Activated CD4-positive, CD25-positive, alpha-beta regulatory T cell treated with anti-CD3 and anti-CD28 coated beads, Interleukin-2, amount 50 U/mL, for 72 hours (primary cell): ENCODE results near the gene CYB5R2.
"Not testable (repeated sequence)": the region's sequence is repeated elsewhere in the genome, so short reads cannot be mapped to it uniquely, and the experiment has no call there.

Source experiments
- DNase-seq: peaks from one replicate; pipeline ENCODE4 v3.0.0; 2021

CYB5R2 gene

DNA sequence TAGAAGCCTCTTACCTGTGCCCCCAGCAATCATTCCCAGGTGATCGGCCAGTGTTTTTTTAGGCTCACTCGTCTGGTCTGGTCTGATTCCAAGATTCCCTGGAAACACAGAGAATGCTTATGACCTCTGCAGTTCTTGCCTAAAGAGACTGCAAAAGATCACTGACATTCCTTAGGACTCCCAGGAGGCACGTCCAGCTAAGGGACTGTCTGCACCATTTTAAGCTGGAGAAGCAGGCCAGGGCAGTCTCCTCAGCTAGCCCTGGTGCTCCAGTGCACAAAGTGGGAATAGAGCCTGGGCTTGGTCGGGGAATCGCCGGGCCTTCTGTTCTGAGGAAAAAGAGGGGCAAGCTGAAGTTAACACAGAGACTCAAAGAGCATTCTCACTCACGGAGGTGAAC, 4.8 kb downstream of the CYB5R2 start:
- no peak for DNase-seq

DNA sequence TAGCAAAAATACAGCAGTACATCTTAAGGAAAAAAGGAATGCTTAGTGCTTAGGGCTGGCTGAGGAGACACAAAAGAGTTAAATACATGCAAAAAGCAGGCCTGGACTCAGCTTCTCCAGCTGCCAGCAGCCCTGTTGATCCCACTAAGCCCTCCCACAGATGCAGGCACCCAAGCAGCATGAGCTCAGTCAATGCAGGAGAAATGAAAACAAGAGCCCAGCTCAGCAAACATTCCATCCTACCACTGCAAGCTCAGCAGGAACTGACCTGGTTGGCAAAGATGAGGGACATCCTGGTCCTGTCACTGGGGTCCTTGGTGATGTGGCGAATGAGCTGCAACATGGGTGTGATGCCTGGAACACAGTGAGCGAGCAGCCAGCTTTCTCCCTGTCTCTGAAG, 5.8 kb downstream of the CYB5R2 start:
- no peak for DNase-seq

- no peak for DNase-seq
Observed at GRCh38 chr11:7666292-7666866, 6.9 kb downstream of the CYB5R2 start.

GRCh38 chr11:7665473-7666291, 7.6 kb downstream of the CYB5R2 start:
- peak; percentile 78 for DNase-seq

GRCh38 chr11:7664867-7665266, 8.4 kb downstream of the CYB5R2 start:
- no peak for DNase-seq

- not testable (repeated sequence) for DNase-seq
Observed at GRCh38 chr11:7663531-7663930, 9.8 kb downstream of the CYB5R2 start.

DNA sequence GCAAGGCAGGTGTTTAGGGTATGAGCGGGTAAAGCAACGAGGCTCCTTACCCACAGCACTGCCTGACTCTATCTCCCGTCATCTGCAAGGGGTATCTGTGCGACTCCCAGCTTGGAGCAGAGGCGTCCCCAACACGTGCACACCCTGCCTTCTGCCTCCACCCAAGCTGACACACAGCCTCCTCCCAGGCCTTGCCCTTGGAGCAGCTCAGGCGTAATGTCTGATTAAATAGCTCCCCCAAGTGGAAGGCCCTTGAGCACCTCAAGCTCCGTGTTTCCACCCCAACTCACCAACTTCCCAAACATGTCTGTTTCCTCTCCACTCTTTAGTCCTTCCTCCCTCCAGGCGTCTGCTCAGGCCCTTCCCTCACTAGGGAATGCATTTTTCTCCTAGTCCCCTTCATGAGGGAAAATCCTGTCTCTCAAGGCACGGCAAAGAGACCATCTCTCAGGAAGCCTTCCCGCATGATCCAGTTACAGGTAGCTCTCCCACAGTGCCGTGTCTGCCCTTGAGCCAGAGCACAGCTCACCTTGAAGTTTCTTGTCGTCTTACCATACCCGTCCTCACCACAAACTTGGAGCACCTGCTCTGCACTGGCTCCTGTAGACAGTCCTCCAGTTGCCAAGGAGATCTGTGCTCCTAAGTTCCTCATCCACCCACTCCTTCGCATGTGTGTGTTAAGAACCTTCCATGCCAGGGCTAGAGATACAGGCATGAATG, 15.8 kb downstream of the CYB5R2 start:
- no peak for DNase-seq

GRCh38 chr11:7656704-7657103, 16.6 kb downstream of the CYB5R2 start:
- no peak for DNase-seq

DNA sequence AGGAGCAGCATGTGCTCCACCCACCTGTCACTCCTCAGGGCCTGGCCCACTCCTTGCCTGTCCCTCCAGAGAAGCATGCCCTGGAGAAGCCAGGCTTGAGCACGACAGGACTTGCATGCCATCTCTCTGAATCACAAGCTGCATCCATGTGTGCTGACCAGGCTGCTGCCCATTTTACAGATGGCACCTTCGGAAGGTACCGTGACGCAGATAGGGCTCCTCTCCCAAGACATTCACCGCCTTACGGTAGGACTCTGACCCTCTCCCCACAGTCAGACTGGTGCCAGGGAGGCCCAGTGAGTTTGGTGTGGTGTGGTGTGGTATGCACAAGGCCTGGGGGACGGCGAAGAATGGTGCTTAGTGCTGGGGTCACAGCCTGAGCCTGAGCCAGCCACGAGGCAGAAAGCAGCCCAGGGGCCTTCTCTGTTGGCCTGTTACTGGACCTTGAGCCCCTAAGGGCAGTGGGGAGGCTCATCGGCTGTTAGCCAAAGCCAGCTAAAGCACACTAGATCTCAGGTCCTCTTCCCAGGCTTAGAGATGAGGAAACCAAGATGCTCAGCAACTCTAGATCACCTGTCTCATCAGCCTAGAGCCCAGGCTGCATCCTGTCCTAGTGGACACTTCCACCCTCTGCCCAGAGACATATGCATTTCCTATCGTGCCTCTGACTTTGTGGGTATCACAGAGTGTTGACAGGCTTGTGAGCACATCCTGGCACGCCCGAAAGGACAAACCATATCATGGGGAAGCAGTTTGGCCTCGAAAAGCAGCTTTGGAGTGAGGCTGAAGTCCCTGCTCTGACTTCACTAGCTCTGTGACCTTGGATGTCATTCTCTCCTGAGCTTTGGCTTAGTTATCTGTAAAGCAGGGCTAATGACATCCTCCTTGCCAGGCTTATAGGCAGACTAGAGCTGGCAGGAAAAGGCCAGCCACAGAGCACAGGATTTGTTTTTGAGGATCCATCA, 17.8 kb downstream of the CYB5R2 start:
- DNase-seq = no peak

- no peak for DNase-seq
Observed at GRCh38 chr11:7654195-7654705, 19.1 kb downstream of the CYB5R2 start.

DNA sequence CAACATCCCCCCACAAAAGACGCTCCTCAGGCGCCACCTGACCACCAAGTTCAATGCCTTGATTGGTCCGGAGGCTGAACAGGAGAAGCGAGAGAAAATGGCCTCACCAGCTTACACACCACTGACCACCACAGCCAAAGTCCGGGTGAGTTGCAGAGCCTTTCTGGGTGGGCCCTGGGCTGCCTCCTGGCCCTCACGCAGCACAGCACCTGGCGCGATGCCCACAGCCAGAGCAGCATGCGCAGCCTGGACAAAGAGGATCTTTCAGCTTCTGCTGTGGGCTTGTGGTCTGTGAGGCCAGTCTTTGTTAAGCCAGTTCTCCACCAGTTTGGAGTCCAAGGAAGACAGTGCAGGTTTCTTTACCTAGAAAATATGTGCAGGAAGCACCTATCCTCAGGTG, 21.6 kb downstream of the CYB5R2 start:
- no peak for DNase-seq

DNA sequence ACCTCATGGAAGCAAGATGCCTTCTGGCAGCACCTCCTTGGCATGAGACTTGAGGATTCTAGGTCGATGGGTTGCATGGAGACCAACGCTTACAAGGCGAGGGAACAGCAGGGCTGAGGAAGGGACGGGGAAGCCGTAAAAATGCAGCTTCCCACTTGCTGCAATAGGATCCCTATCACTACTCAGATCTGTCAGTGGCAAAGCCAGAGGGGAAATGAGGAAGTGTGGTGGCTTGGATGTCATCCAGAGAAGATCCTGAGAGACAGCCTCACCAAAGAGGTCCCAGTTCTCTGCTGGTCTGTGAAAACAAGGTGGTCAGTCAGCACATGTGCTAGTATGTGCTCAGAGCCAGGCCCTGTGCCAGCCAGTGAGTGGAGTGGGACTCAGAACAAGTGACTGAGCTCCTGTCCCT, 22.2 kb downstream of the CYB5R2 start:
- no peak for DNase-seq

DNA sequence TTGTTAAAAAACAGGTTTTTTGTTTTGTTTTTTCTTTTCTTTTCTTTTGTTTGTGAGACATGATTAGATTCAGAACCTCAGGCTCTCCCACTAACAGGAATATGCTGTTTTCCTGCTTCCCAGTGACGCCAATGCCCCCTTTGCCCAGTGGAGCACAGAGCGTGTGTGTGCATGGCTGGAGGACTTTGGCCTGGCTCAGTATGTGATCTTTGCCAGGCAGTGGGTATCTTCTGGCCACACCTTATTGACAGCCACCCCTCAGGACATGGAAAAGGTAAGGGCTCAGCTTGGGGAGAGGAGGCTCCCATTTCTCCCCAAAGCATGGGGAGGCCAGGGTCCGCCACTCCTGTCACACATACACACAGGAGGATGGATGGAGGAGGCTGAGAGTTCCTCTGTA, 25.0 kb downstream of the CYB5R2 start:
- DNase-seq = no peak

DNA sequence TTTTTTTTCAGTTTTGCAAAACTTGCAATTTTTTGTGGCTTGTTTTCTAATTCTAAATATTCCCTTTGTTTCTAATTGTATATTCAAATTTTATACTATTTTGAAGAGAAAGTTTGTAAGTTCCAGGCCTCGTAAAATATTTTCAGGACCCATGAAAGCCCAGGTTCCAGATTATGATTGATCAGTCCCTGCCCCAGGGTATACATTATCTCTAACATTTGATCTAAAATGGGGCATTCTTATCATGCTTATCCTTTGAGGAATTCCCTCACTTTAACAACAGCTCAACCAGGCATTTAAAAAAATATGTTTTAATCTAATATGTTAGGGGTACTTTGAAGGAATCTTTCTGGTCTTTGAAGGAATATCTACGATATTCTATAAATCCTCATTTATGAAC, 26.4 kb downstream of the CYB5R2 start:
- no peak for DNase-seq

- no peak for DNase-seq
Observed at GRCh38 chr11:7645206-7645605, 28.1 kb downstream of the CYB5R2 start.

DNA sequence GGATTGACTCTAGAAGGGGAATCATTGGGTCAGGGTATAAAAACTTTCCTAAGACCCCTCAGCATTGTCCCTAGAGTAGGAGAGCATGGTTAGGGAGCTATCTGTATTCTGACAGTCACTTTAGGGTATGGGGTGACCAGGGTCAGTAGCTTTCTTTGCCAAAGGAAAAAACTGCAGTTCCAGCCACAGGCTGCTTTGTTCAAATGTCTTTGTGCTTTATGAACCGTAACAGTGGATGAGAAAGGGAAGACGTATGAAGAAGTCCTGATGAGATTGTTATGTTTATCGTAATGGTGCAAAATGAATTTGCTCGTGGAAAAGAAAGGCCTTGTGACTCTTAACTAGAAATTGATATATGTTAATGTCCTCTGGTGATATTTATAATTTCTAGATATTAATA, 30.0 kb downstream of the CYB5R2 start:
- DNase-seq = no peak

DNA sequence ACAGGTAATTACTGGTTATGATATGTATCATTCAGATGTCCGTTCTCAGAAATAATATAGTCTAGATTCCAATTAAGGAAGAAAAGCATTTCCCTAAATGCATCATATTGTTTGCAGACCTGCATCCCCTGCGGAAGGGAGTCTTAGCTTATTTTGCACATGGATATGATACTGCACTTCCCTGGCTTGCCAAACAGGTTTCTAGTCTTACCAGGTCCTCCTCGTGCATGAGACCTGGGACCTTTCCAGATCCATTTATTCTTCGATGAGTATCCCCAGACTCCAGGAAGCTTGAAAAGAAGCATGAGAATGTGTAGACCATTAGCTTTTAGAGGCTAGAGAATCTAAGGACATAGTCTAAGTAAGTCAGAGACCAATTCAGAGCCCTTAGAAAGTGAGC, 30.6 kb downstream of the CYB5R2 start:
- DNase-seq = no peak

GRCh38 chr11:7640816-7641215, 32.5 kb downstream of the CYB5R2 start:
- no peak for DNase-seq

GRCh38 chr11:7639643-7640025, 33.7 kb downstream of the CYB5R2 start:
- no peak for DNase-seq

DNA sequence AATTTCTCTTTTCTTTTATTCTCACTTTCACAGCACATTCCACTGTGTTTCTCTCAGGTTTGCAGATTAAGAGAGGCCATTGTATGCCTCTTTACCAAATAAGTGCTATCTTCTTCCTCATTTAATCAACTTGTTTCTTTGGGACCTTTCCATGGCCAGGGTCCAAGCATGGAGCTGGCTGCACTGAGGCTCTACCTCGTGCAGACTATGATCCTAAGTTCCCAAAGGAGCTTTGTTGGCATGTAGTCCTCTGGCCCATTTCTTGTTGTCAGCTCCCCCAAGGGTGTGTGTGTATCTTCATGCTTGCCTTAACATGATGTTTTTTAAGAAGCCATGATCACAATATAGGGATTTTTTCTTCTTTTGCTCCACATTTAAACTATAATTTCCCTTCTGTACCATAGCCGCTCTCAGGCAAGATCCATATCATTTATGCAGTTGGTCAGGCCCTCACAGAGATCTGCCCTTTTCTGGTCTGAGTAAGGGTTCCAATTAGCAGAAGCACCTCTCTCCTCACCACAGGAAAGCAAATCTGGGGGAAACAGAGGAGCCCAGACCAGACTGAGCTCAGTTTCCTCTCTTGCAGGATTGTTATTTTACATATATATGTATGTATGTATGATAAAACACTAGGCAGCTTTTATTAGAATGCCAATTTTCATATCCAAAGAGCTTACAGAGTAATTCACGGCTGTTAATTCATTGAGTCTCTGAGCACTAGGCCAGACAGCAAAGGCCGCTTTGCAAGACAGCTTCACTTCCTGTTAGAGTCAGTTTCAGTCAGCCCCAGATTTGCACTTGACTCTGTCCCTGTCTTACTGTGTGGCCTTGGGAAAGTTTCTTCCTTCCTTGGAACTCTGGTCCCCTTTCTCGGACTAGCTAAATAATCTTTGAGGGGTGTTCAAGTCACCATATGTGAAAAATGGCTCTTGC, 34.3 kb downstream of the CYB5R2 start:
- DNase-seq = no peak

DNA sequence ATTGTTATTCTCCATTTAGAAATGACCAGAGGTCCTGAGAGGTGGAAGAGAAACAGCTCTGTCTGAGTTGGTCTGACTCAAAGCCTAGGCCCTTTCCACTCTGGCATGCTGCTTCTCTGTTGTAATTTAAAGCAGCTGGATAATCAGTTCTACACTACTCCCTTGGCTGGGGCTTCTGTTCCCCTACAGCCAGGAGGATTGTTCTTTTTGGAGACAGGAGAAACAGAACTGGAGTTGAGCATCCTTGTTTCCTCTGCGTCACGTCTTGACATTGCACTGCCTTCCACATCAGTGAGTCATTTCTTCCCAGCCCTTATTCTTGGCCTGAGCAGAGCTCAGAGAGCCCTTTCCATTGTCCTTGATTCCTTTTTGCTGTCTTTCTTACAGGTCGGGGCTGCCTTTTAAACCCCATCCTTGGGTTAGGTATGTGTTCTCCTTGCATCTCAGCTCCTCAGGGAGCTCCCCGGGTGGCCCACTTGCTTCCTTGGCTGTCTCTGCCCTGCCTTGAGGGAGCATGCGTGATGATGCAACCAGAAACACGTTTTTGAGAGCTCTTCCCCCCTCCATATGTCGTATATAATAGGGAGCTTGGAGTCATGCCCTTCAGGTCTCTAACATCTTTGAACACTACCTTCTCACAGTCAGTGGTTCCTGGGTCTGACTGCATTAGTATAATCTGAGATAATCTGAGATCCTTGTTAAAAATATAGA, 35.7 kb downstream of the CYB5R2 start:
- no peak for DNase-seq
